T-helper 2 cell treated with Interferon-gamma antibody and Interleukin-4, amounts not matched to agents 5 μg/mL and 100 μg/mL, for 36 hours (primary cell): ENCODE measurements around the gene NOS3.

ENCODE experiments used
- DNase-seq: peaks from one replicate; pipeline ENCODE4 v3.0.0; 2021; ENCODE audit warnings: low spot score
- H3K27ac Mint-ChIP-seq: one replicate; pipeline ENCODE4 v1.8.0; 2021; ENCODE audit warnings: mild to moderate bottlenecking, mixed read lengths
- H3K27me3 Mint-ChIP-seq: one replicate; pipeline ENCODE4 v1.8.0; 2021; ENCODE audit warnings: low read depth, mixed read lengths
- H3K36me3 Mint-ChIP-seq: one replicate; pipeline ENCODE4 v1.8.0; 2021; ENCODE audit warnings: low read depth, mixed read lengths
- H3K4me1 Mint-ChIP-seq: one replicate; pipeline ENCODE4 v1.8.0; 2021; ENCODE audit warnings: low read depth, mixed read lengths
- H3K4me3 Mint-ChIP-seq: one replicate; pipeline ENCODE4 v1.8.0; 2022; ENCODE audit warnings: mild to moderate bottlenecking, moderate library complexity, mixed read lengths
- H3K9me3 Mint-ChIP-seq: one replicate; pipeline ENCODE4 v1.8.0; 2021; ENCODE audit warnings: mixed read lengths

Gene NOS3

GRCh38 chr7:151013356-151013732, 22.5 kb downstream of the NOS3 start:
- peak overlapping the region; percentile 93 for H3K27ac Mint-ChIP-seq
- peaks cover 23% of the 10 kb centered on the region for H3K36me3 Mint-ChIP-seq
- H3K4me1 Mint-ChIP-seq = peaks cover 61% of the 10 kb centered on the region
- peaks cover 9% of the 10 kb centered on the region for H3K27me3 Mint-ChIP-seq
- H3K9me3 Mint-ChIP-seq = no peaks in the 10 kb centered on the region
- peak overlapping the region; percentile 84 for H3K4me3 Mint-ChIP-seq
- DNase-seq = no peak

- Mint-ChIP-seq H3K4me1 (peaks cover 61% of the 10 kb centered on the region), H3K27me3 (peaks cover 13% of the 10 kb centered on the region), H3K9me3 (no peaks in the 10 kb centered on the region), H3K36me3 (peaks cover 21% of the 10 kb centered on the region), H3K4me3 (peak overlapping the region; percentile 84), H3K27ac (peak overlapping the region; percentile 93)
- DNase-seq = peak; percentile 85
These were observed 23.1 kb downstream of the NOS3 start for GRCh38 chr7:151013733-151014497.

GRCh38 chr7:151014950-151015349, 24.1 kb downstream of the NOS3 start:
- Mint-ChIP-seq H3K4me3 (peak overlapping the region; percentile 84), H3K27ac (peak overlapping the region; percentile 93)

GRCh38 chr7:151015967-151016366, 25.1 kb downstream of the NOS3 start:
- Mint-ChIP-seq H3K4me3 (no peak overlapping the region), H3K27ac (peak overlapping the region; percentile 66), H3K4me1 (peaks cover 56% of the 10 kb centered on the region), H3K27me3 (peaks cover 31% of the 10 kb centered on the region), H3K36me3 (peaks cover 21% of the 10 kb centered on the region), H3K9me3 (no peaks in the 10 kb centered on the region)
- DNase-seq = no peak

More at GRCh38 chr7:151014950-151015349, 24.1 kb downstream of the NOS3 start:
- peak; percentile 14 for DNase-seq
- peaks cover 63% of the 10 kb centered on the region for H3K4me1 Mint-ChIP-seq
- no peaks in the 10 kb centered on the region for H3K9me3 Mint-ChIP-seq
- peaks cover 21% of the 10 kb centered on the region for H3K36me3 Mint-ChIP-seq
- peaks cover 21% of the 10 kb centered on the region for H3K27me3 Mint-ChIP-seq

GRCh38 chr7:151016505-151016904, 25.7 kb downstream of the NOS3 start:
- DNase-seq = no peak
- Mint-ChIP-seq H3K9me3 (no peaks in the 10 kb centered on the region), H3K4me3 (peak overlapping the region; percentile 29), H3K27ac (peak overlapping the region; percentile 66), H3K36me3 (peaks cover 21% of the 10 kb centered on the region), H3K27me3 (peaks cover 35% of the 10 kb centered on the region), H3K4me1 (peaks cover 52% of the 10 kb centered on the region)

GRCh38 chr7:151016942-151017341, 26.1 kb downstream of the NOS3 start:
- Mint-ChIP-seq H3K27ac (peak overlapping the region; percentile 68), H3K9me3 (no peaks in the 10 kb centered on the region), H3K36me3 (peaks cover 18% of the 10 kb centered on the region), H3K4me1 (peaks cover 47% of the 10 kb centered on the region), H3K4me3 (peak overlapping the region; percentile 79), H3K27me3 (peaks cover 35% of the 10 kb centered on the region)
- no peak for DNase-seq

- Mint-ChIP-seq H3K36me3 (peaks cover 15% of the 10 kb centered on the region), H3K27me3 (peaks cover 35% of the 10 kb centered on the region), H3K27ac (peak overlapping the region; percentile 68), H3K4me1 (peaks cover 43% of the 10 kb centered on the region), H3K4me3 (peak overlapping the region; percentile 79), H3K9me3 (no peaks in the 10 kb centered on the region)
- no peak for DNase-seq
These were observed 26.6 kb downstream of the NOS3 start for GRCh38 chr7:151017370-151017952.

- Mint-ChIP-seq H3K9me3 (no peaks in the 10 kb centered on the region), H3K27me3 (peaks cover 35% of the 10 kb centered on the region), H3K36me3 (peaks cover 12% of the 10 kb centered on the region), H3K4me1 (peaks cover 39% of the 10 kb centered on the region), H3K4me3 (peak overlapping the region; percentile 79), H3K27ac (peak overlapping the region; percentile 78)
- DNase-seq = peak; percentile 71
These were observed 27.2 kb downstream of the NOS3 start for GRCh38 chr7:151017953-151018420.

GRCh38 chr7:151018421-151019129, 27.8 kb downstream of the NOS3 start:
- Mint-ChIP-seq H3K27ac (peak overlapping the region; percentile 78), H3K27me3 (peaks cover 35% of the 10 kb centered on the region)

GRCh38 chr7:151019130-151019447, 28.3 kb downstream of the NOS3 start:
- peaks cover 35% of the 10 kb centered on the region for H3K27me3 Mint-ChIP-seq
- no peak for DNase-seq
- H3K9me3 Mint-ChIP-seq = no peaks in the 10 kb centered on the region
- peak overlapping the region; percentile 28 for H3K4me3 Mint-ChIP-seq
- peaks cover 10% of the 10 kb centered on the region for H3K36me3 Mint-ChIP-seq
- H3K4me1 Mint-ChIP-seq = peaks cover 38% of the 10 kb centered on the region
- peak overlapping the region; percentile 68 for H3K27ac Mint-ChIP-seq

More at GRCh38 chr7:151018421-151019129, 27.8 kb downstream of the NOS3 start:
- peak overlapping the region; percentile 79 for H3K4me3 Mint-ChIP-seq
- peaks cover 39% of the 10 kb centered on the region for H3K4me1 Mint-ChIP-seq
- H3K36me3 Mint-ChIP-seq = peaks cover 12% of the 10 kb centered on the region
- peak; percentile 25 for DNase-seq
- H3K9me3 Mint-ChIP-seq = no peaks in the 10 kb centered on the region

- peaks cover 28% of the 10 kb centered on the region for H3K4me1 Mint-ChIP-seq
- no peak overlapping the region for H3K27ac Mint-ChIP-seq
- H3K4me3 Mint-ChIP-seq = no peak overlapping the region
- no peaks in the 10 kb centered on the region for H3K9me3 Mint-ChIP-seq
- H3K36me3 Mint-ChIP-seq = peaks cover 4% of the 10 kb centered on the region
- DNase-seq = no peak
- peaks cover 38% of the 10 kb centered on the region for H3K27me3 Mint-ChIP-seq
These were observed 29.4 kb downstream of the NOS3 start for GRCh38 chr7:151020231-151020630.

- Mint-ChIP-seq H3K27me3 (peaks cover 29% of the 10 kb centered on the region), H3K36me3 (peaks cover 1% of the 10 kb centered on the region), H3K27ac (no peak overlapping the region), H3K4me1 (peaks cover 16% of the 10 kb centered on the region), H3K9me3 (no peaks in the 10 kb centered on the region), H3K4me3 (no peak overlapping the region)
- no peak for DNase-seq
These were observed 32.4 kb downstream of the NOS3 start for GRCh38 chr7:151023232-151023631.

GRCh38 chr7:151024435-151025056, 33.7 kb downstream of the NOS3 start, which contains the start of gene ATG9B:
Gene ATG9B, minus strand, starts transcription at chr7:151024494. Its CDS starts 71 bp downstream, at chr7:151024423.
- peaks cover 16% of the 10 kb centered on the region for H3K4me1 Mint-ChIP-seq
- peaks cover 2% of the 10 kb centered on the region for H3K36me3 Mint-ChIP-seq
- no peak within 1 kb of the TSS for H3K4me3 Mint-ChIP-seq
- no peak within 1 kb of the TSS for H3K27ac Mint-ChIP-seq
- peaks cover 20% of the 10 kb centered on the region for H3K27me3 Mint-ChIP-seq
- DNase-seq = no peak
- no peaks in the 10 kb centered on the region for H3K9me3 Mint-ChIP-seq
